ENCODE data around the gene RTN4R. TPM values are rescaled to one million over a fixed set of nuclear protein-coding genes. Genes with fewer than 3 reads are reported as not detected.

RTN4R gene
- total RNA-seq, 4 donors from 2014 or later = 2.5 to 6.9 (median 3.6) TPM

- WGBS, 2 donors = 79 to 83% methylated on average over 14 of the region's 19 CpGs
- DNase-seq (ENCODE audit: low spot score in 2 of 2) = no peak
- Histone ChIP-seq H3K4me3 (no peak overlapping the region), H3K4me1 (peaks cover 0 to 7% (median 0%) of the 10 kb centered on the region in 4 donors), H3K9me3 (no peaks in the 10 kb centered on the region), H3K27ac (no peak overlapping the region), H3K27me3 (no peaks in the 10 kb centered on the region), H3K36me3 (no peaks in the 10 kb centered on the region)
- TF ChIP-seq EP300 (IDR thresholded peaks at IDR 0.05) (no peak), CTCF (IDR thresholded peaks at IDR 0.05) (no peak), POLR2A (IDR thresholded peaks at IDR 0.05) (no peak)
Measured at GRCh38 chr22:20260071-20260765, 7.9 kb downstream of the RTN4R start.

- DNase-seq (ENCODE audit: low spot score in 2 of 2) = no peak
- Histone ChIP-seq H3K27me3 (no peaks in the 10 kb centered on the region), H3K36me3 (no peaks in the 10 kb centered on the region), H3K4me1 (no peaks in the 10 kb centered on the region), H3K9me3 (no peaks in the 10 kb centered on the region), H3K27ac (no peak overlapping the region), H3K4me3 (no peak overlapping the region)
- TF ChIP-seq CTCF (IDR thresholded peaks at IDR 0.05) (no peak), EP300 (IDR thresholded peaks at IDR 0.05) (no peak), POLR2A (IDR thresholded peaks at IDR 0.05) (no peak)
- 82 to 87% methylated on average over 8 of the region's 8 CpGs for WGBS, 2 donors
Measured at GRCh38 chr22:20259327-20259688, 8.8 kb downstream of the RTN4R start.

DNA sequence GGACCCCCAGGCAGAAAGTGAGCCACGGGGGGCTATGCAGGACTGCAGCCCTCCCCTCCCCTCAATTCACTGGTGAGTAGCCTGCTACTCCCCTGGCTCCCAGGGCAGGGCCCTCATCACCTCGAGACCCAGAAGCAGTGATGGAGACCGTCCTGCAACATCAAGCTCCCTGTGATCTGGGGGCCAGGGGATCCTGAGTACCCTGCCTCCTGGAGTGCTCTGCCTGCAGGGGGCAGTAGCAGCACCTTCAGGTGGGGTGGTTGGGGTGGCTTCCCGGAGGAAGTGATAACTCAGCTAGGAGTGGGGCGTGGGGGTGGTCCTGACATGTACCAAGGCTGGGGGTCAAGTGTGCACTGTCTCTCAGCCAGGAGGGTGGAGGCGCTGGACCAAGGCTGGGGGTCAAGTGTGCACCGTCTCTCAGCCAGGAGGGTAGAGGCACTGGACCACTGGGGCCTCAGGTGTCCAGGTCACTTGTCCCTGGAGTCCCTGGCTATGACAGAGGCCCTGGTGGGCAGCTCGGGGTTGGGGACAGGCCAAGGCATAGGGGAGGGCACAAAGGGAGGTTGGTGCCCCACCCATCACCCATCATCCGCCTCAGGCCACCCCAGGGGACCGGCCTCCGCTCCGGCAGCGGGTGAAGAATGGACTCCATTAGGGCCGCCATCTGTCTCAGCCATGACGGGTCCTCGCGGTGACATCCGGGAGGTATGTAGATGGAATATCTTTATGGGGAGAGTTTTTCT lies 9.4 kb downstream of the RTN4R start:
- no peak for DNase-seq (ENCODE audit: low spot score in 2 of 2)
- WGBS, 2 donors = 90 to 91% methylated on average over 10 to 17 of the region's 18 CpGs
- H3K36me3 ChIP-seq = no peaks in the 10 kb centered on the region
- H3K4me1 ChIP-seq = no peaks in the 10 kb centered on the region
- TF ChIP-seq CTCF (IDR thresholded peaks at IDR 0.05) = no peak
- TF ChIP-seq POLR2A (IDR thresholded peaks at IDR 0.05) = no peak
- no peak for TF ChIP-seq EP300 (IDR thresholded peaks at IDR 0.05)
- H3K9me3 ChIP-seq = no peaks in the 10 kb centered on the region
- no peak overlapping the region for H3K4me3 ChIP-seq
- no peaks in the 10 kb centered on the region for H3K27me3 ChIP-seq
- no peak overlapping the region for H3K27ac ChIP-seq

DNA sequence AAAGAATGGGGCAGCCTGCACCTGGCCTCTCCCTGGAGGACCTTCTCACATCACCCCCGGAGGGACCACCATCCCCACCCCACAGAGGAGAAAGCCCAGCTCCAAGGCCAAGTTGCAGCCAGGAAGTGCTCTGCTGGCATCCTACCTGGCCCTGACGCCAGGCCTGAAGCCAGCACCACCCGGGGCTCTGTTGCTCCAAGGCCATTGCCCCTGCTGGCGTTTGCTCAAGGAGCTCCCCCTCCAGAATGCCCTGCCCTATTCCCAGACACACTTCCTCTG lies 10.2 kb downstream of the RTN4R start:
- no peaks in the 10 kb centered on the region for H3K36me3 ChIP-seq
- H3K4me1 ChIP-seq = no peaks in the 10 kb centered on the region
- TF ChIP-seq EP300 (IDR thresholded peaks at IDR 0.05) (no peak), POLR2A (IDR thresholded peaks at IDR 0.05) (no peak), CTCF (IDR thresholded peaks at IDR 0.05) (no peak)
- H3K27me3 ChIP-seq = no peaks in the 10 kb centered on the region
- no peak overlapping the region for H3K4me3 ChIP-seq
- WGBS, 2 donors = 82 to 90% methylated on average over 2 to 4 of the region's 4 CpGs
- no peak for DNase-seq (ENCODE audit: low spot score in 2 of 2)
- H3K9me3 ChIP-seq = no peaks in the 10 kb centered on the region
- no peak overlapping the region for H3K27ac ChIP-seq

GRCh38 chr22:20257212-20258020 lies 10.7 kb downstream of the RTN4R start:
- 89 to 94% methylated on average over 14 to 15 of the region's 15 CpGs for WGBS, 2 donors
- Histone ChIP-seq H3K4me1 (no peaks in the 10 kb centered on the region), H3K27me3 (no peaks in the 10 kb centered on the region), H3K9me3 (no peaks in the 10 kb centered on the region), H3K27ac (no peak overlapping the region), H3K36me3 (no peaks in the 10 kb centered on the region), H3K4me3 (no peak overlapping the region)
- no peak for DNase-seq (ENCODE audit: low spot score in 2 of 2)
- TF ChIP-seq EP300 (IDR thresholded peaks at IDR 0.05) (no peak), POLR2A (IDR thresholded peaks at IDR 0.05) (no peak)

Measured in tibial nerve (tissue), 4 donors.